PC-3 (cell line): Measurements from ENCODE around the gene TKTL1. TPM values are rescaled to one million over a fixed set of nuclear protein-coding genes. Genes with fewer than 3 reads are reported as not detected.

Experiments used
- ATAC-seq: fragments of 200-7000 bp; cut with Tn5 transposase; 2 replicates; pipeline ENCODE4 v1.9.1; 2020; ENCODE audit warnings: mild to moderate bottlenecking, moderate library complexity
- BruUV-seq: library from RNA; stranded (reverse); fragments of 400-500 nt; replicated peaks from 2 replicates; lab custom pipeline; 2021; lab: Mats Ljungman, UMichigan
- CTCF ChIA-PET: fragments of 300-600 bp; sonication (Branson Sonifier 250); formaldehyde crosslinking; loops from one replicate; lab custom pipeline; 2022; ENCODE audit warnings: antibody characterized with exemption; lab: Charles Lee
- POLR2A ChIA-PET: fragments of 300-600 bp; sonication (Branson Sonifier 250); formaldehyde crosslinking; loops from one replicate; lab custom pipeline; 2022; ENCODE audit warnings: antibody characterized with exemption; ENCODE audit not compliant: unreplicated experiment; lab: Charles Lee
- DNase-seq: peaks from one replicate; pipeline ENCODE4 v3.0.0-alpha.2; 2015
- H2AFZ ChIP-seq: fragments of 300-600 bp; sonication (generic); 2 replicates; pipeline ENCODE4 v1.6.0; 2016; ENCODE audit warnings: antibody characterized with exemption, low read length
- H3F3A ChIP-seq: fragments of 300-600 bp; sonication (generic); one replicate; pipeline ENCODE4 v1.6.0; 2017; ENCODE audit warnings: antibody characterized with exemption, low read length, control low read depth, mild to moderate bottlenecking; ENCODE audit not compliant: unreplicated experiment
- H3K27ac ChIP-seq: fragments of 300-600 bp; sonication (generic); 2 replicates; pipeline ENCODE4 v1.5.1; 2016; ENCODE audit warnings: mild to moderate bottlenecking, low read length
- H3K27me3 ChIP-seq: fragments of 300-600 bp; sonication (generic); 2 replicates; pipeline ENCODE4 v1.6.1; 2016; ENCODE audit warnings: low read length, mixed read lengths
- H3K36me3 ChIP-seq: fragments of 300-600 bp; sonication (generic); 2 replicates; pipeline ENCODE4 v1.6.1; 2016; ENCODE audit warnings: low read depth, mixed run types, low read length, mixed read lengths
- H3K4me1 ChIP-seq: fragments of 300-600 bp; sonication (generic); 2 replicates; pipeline ENCODE4 v1.5.1; 2016; ENCODE audit warnings: low read length; ENCODE audit not compliant: insufficient read depth
- H3K4me2 ChIP-seq: fragments of 300-600 bp; sonication (generic); 2 replicates; pipeline ENCODE4 v1.6.0; 2016; ENCODE audit warnings: low read length
- H3K4me3 ChIP-seq: fragments of 300-600 bp; sonication (generic); 2 replicates; pipeline ENCODE4 v1.5.1; 2016; ENCODE audit warnings: mild to moderate bottlenecking, low read length, mixed read lengths
- H3K79me2 ChIP-seq: fragments of 300-600 bp; sonication (generic); 2 replicates; pipeline ENCODE4 v1.6.1; 2017; ENCODE audit warnings: low read length, mixed read lengths
- H3K9ac ChIP-seq: fragments of 300-600 bp; sonication (generic); 2 replicates; pipeline ENCODE4 v1.6.0; 2016; ENCODE audit warnings: mild to moderate bottlenecking, low read length
- H3K9me2 ChIP-seq: fragments of 300-600 bp; sonication (generic); replicated peaks from 2 replicates; pipeline ENCODE4 v1.6.1; 2016; ENCODE audit warnings: mixed run types, low read length, mixed read lengths
- H3K9me3 ChIP-seq: fragments of 300-600 bp; sonication (generic); 2 replicates; pipeline ENCODE4 v1.6.1; 2016; ENCODE audit warnings: low read length, mixed read lengths
- H4K20me1 ChIP-seq: fragments of 300-600 bp; sonication (generic); 2 replicates; pipeline ENCODE4 v1.6.1; 2016; ENCODE audit warnings: low read length, mixed read lengths
- CTCF ChIP-seq: fragments of 300-600 bp; sonication (generic); conservative IDR thresholded peaks from 2 replicates; pipeline ENCODE4 v1.5.1; 2017; ENCODE audit warnings: antibody characterized with exemption, low read depth, mild to moderate bottlenecking, low read length
- EZH2 ChIP-seq: fragments of 300-600 bp; sonication (generic); IDR thresholded peaks from one replicate; pipeline ENCODE4 v1.6.1; 2017; ENCODE audit warnings: antibody characterized with exemption, mild to moderate bottlenecking, low read length; ENCODE audit not compliant: unreplicated experiment
- EZH2phosphoT487 ChIP-seq: fragments of 300-600 bp; sonication (generic); IDR thresholded peaks from 2 replicates; pipeline ENCODE4 v1.6.1; 2018; ENCODE audit warnings: mild to moderate bottlenecking, antibody characterized with exemption, low read length, borderline replicate concordance
- intact Hi-C: fragments of 100-400 bp; cut with micrococcal nuclease; formaldehyde crosslinking; loops from 2 replicates; pipeline ENCODE4 v1.9.0; 2023
- total RNA-seq: library from RNA; depleted of rRNA; stranded (reverse); fragments of >200 nt; gene quantifications from 2 replicates; pipeline ENCODE4 v1.2.3, GENCODE V29; 2014

Gene TKTL1
- total RNA-seq, 1 experiment from 2014 or later, result not detected

GRCh38 chrX:154310616-154311536, 15.3 kb downstream of the TKTL1 start:
- intact Hi-C loops, result no loop called here
- TF ChIP-seq EZH2 (no peak), EZH2phosphoT487 (no peak), CTCF (no peak)
- Histone ChIP-seq H3K4me3 (no peak overlapping the region), H3K9ac (no peak overlapping the region), H2AFZ (no peak overlapping the region), H3K4me1 (no peaks in the 10 kb centered on the region), H3K27me3 (no peaks in the 10 kb centered on the region), H3K9me3 (no peaks in the 10 kb centered on the region), H3K4me2 (no peak overlapping the region), H3F3A (no peaks in the 10 kb centered on the region), H4K20me1 (no peaks in the 10 kb centered on the region), H3K9me2 (no peaks in the 10 kb centered on the region), H3K36me3 (no peaks in the 10 kb centered on the region), H3K27ac (no peak overlapping the region), H3K79me2 (no peaks in the 10 kb centered on the region)
- ChIA-PET CTCF (no interaction called here), POLR2A (no interaction called here)
- no TSS peak for BruUV-seq
- DNase-seq, result no peak
- ATAC-seq, result no peak

GRCh38 chrX:154312116-154312515, 16.5 kb downstream of the TKTL1 start:
- ATAC-seq (no peak), DNase-seq (no peak)
- no TSS peak for BruUV-seq
- no peaks in the 10 kb centered on the region for H3K36me3 ChIP-seq
- no peak overlapping the region for H3K9ac ChIP-seq
- no peak overlapping the region for H2AFZ ChIP-seq
- no peaks in the 10 kb centered on the region for H3K9me3 ChIP-seq
- no peak overlapping the region for H3K4me2 ChIP-seq
- intact Hi-C loops, result no loop called here
- no peaks in the 10 kb centered on the region for H3K79me2 ChIP-seq
- H3F3A ChIP-seq, result no peaks in the 10 kb centered on the region
- no peak overlapping the region for H3K4me3 ChIP-seq
- no peak overlapping the region for H3K27ac ChIP-seq
- TF ChIP-seq EZH2phosphoT487, result no peak
- TF ChIP-seq EZH2, result no peak
- no peak for TF ChIP-seq CTCF
- POLR2A ChIA-PET, result no interaction called here
- H3K4me1 ChIP-seq, result no peaks in the 10 kb centered on the region
- no peaks in the 10 kb centered on the region for H3K9me2 ChIP-seq
- CTCF ChIA-PET, result no interaction called here
- no peaks in the 10 kb centered on the region for H4K20me1 ChIP-seq
- H3K27me3 ChIP-seq, result no peaks in the 10 kb centered on the region

- no TSS peak for BruUV-seq
- Histone ChIP-seq H3K36me3 (no peaks in the 10 kb centered on the region), H3K9me3 (no peaks in the 10 kb centered on the region), H3K4me2 (no peak overlapping the region), H2AFZ (no peak overlapping the region), H3K27me3 (no peaks in the 10 kb centered on the region), H3K79me2 (no peaks in the 10 kb centered on the region), H4K20me1 (no peaks in the 10 kb centered on the region), H3K4me1 (no peaks in the 10 kb centered on the region), H3K9ac (no peak overlapping the region), H3K4me3 (no peak overlapping the region), H3F3A (no peaks in the 10 kb centered on the region), H3K9me2 (no peaks in the 10 kb centered on the region), H3K27ac (no peak overlapping the region)
- CTCF ChIA-PET, result no interaction called here
- ATAC-seq (no peak), DNase-seq (no peak)
- no peak for TF ChIP-seq EZH2phosphoT487
- no peak for TF ChIP-seq CTCF
- intact Hi-C loops, result no loop called here
- POLR2A ChIA-PET, result no interaction called here
These were observed 17.6 kb downstream of the TKTL1 start for GRCh38 chrX:154313147-154313546.
